Activated CD4-positive, alpha-beta T cell treated with anti-CD3 and anti-CD28 coated beads, Interleukin-2, amount 50 U/mL, for 4 hours (primary cell): Measurements from ENCODE around the gene ZNF438.
"Not testable (repeated sequence)": the region's sequence is repeated elsewhere in the genome, so short reads cannot be mapped to it uniquely, and the experiment has no call there.

ENCODE experiments used
- DNase-seq, 2 experiments: peaks; one replicate each; pipeline ENCODE4 v3.0.0-alpha.2; 2020

The ZNF438 gene

DNA sequence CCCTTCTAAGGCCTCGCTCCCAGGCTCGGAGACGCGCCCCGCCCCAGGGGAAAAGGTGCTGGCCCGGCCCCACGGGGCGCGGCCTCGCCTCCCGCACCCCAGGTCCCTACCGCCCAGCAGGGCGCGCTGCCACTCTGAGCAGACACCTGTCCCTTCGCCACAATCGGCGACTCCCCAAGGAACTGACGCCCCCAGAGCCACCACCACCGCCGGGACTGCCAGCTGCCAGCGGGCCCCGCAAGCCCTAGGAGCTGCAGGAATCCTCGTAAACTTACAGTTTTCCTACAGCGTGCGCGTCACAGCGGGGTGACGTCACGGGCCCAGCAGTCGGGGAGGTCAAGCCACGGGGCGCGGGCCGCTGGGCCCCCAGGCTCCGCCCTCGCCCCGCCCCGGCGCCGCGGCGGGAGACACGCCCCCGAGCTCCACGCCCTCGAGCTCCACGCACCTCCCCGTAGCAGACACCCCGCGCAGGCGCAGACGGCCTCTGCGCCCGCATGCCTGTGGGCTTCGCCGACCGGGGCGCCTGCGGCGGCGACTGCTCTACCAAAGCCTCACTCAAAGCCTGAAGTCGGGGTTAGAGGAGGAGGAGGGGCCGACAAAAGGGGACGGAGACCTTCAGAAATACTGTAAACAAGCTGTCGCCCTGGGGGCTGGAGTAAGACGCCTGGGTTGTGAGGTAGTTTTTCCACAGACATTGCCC lies at the start of gene ZNF438:
TSS of gene ZNF438 (minus strand) at position 308 of the 700 bp plus-strand sequence. CDS start 154,831 bp downstream, outside the sequence.
- DNase-seq = peak; percentile 89 to 91

DNA sequence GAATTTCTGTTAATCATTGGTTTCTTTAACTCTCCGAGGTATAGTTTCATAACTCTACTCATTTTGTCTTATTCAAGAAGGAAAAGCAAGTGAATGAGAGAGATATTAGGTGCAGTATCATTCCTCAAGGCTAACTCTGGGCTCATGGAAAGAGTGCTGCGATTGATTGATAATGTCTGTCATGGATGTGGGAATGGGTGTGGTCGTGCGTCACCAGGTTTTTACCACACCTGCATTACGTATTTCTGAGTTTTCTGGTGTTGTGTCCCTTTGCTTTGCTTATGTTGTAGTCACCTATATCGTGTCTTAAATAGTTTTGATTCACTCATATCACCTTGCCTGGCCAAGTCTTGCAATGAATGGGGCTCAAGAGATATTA lies 44.9 kb upstream of the ZNF438 start:
- no peak for DNase-seq

GRCh38 chr10:31075881-31076609 lies 44.4 kb upstream of the ZNF438 start:
- DNase-seq = no peak

GRCh38 chr10:31075434-31075833 lies 43.8 kb upstream of the ZNF438 start:
- no peak for DNase-seq

GRCh38 chr10:31074722-31075086 lies 43.0 kb upstream of the ZNF438 start:
- DNase-seq = no peak

GRCh38 chr10:31073996-31074721 lies 42.5 kb upstream of the ZNF438 start:
- DNase-seq = no peak

- DNase-seq = no peak
Observed at GRCh38 chr10:31073211-31073610, 41.5 kb upstream of the ZNF438 start.

- no peak for DNase-seq
Observed at GRCh38 chr10:31072451-31072850, 40.8 kb upstream of the ZNF438 start.

- DNase-seq = no peak
Observed at GRCh38 chr10:31071232-31072005, 39.8 kb upstream of the ZNF438 start.

DNA sequence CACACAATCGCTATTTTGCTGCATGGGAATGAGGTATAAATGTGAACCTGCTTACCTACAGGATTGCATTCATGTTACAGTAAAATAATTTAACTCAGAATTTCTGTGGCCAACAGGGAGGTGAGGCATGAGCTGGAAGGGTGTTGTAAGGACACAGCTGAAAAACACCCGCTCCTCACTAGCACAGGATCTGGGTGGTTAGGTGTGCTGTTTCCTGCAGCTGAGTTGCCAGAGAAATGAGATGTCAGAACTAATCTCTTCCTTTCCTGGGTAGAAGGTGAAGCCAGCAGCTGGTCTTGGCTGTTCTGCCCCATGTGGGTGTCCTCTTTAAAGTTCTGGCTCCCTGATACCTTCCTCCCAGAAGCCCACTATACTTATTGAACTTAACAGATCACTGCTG lies 39.0 kb upstream of the ZNF438 start:
- DNase-seq = no peak

DNA sequence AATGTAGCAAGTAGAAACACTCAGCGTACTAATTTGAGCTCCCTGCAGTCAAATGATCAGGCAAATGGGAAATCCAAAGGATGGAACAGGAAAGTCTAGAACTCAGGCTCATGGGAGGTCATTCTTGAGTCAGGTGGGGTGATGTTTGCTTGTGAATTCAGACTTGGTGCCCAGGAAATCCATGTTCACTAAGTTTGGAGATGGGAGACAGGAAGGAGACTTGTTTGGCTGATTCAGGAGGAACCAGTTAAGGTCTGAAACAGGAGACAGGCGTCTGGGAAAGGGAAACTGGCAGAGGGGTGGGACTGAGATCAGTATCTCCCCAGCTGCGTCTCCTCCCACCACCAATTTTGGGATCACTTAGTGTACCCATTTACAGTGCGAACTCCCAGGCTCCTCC lies 38.4 kb upstream of the ZNF438 start:
- DNase-seq = no peak

DNA sequence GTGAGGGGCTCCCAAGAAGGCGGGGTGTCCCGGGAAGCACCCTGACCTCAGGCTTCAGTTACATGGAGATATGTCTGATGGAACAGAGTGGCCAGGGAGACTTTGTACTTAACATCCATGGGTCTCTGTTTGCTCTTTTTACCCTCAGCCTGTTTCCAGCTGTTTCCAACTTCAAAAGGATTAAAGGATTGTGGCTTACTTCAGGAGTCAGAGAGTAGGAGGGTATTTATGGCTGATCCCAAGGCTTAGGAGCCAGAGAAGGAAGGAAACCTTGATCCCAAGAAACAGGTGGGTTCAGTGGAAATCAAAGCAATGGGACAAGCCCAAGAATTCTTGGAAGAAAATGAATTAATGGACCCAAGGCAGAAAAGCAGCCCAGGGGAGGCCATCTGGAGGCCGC lies 37.7 kb upstream of the ZNF438 start:
- DNase-seq = no peak

DNA sequence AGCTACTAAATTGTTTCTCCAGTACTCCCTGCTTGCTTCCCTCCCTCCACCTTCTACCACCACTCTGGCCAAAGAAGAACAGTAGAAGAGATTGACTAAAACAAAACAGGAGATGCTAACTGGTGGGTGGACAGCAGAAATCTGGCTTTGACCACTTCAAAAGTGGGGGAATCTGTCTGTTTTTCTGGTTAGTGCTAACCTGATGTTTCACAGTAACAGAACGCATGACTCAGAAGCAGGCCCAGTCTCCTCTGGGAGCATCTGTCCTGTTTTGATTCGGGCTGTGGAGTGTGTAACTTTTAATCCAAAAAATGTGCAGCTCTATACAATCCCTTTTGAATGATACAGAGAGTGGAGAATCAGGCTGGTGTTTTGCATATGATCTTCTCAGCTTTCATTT lies 32.7 kb upstream of the ZNF438 start:
- no peak for DNase-seq

- DNase-seq = no peak
Observed at GRCh38 chr10:31063841-31064240, 32.2 kb upstream of the ZNF438 start.

DNA sequence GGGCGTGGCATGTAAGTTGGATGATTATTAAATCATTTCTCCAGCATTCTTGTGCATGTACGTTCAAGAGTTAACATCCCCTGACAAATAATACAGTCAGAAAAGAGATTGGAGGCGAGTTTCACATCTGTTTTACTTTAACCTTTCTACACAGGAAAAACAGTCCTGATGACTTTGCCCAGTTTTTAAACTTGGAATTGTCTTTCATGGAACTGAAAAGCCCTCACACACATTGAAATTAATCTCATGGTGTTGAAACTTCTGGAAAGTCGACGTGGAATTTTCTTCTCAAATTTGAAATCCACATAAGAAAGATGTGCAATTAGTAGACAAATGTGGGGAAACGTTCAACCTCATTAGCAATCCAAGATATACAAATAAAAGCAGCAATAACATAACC lies 31.2 kb upstream of the ZNF438 start:
- DNase-seq = no peak

DNA sequence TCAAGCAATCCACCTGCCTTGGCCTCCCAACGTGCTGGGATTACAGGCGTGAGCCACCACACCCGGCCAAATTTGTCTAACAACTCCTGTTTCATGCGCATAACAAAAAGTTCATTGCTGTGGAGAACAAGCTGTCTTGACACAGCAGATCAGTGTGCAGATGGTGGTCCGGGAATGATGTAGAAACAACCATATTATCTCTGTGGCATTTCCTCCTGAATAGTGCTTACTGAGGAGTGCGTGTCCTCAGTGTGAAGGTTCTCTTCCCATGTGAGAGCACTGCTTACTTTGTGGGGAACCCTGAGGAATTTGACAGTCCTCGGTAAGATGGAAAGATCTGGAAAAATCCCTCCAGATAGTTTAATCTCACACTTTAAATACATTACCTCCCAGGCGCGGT lies 30.3 kb upstream of the ZNF438 start:
- DNase-seq = no peak

DNA sequence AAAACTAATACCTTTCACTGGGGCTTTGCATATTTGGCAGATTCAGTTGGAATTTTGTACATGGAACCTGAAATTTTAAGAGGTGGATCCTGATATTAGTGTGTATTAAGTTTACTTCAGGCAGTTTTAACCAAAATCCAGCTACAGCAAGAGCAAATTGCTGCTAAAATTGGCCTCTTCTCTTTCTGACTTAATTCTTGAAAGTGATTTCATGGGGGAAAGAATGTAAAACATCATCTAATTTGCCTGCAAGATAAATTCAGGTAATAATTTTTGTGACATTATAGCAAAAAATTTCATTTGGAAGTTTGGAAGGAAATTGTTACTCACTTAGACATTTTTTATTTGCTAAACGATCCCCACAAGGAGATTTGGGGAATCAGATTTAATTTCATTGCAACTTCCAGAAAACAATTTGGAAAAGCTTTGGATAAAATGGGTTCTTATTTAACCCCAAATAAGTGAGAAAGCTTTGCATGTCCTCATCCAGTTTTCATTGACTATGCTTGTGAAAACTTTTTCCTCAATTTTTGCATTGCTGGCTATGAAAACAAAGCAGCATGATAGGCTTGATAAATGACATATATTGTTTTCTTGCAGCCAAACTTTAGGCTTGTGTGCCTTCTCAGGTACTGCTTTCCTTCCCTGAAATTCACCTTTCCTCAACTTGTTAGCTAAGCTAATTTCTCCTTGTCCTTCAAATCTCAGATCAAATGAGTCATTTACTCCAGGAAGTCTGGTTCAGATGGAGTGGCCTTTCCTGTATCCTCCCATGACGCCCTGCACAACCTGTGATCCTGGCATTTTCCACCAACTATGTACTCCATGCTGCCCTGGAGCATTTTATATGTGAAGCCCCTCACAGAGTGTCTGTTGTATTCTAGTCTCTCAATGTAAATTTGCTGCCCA lies 27.4 kb upstream of the ZNF438 start:
- no peak for DNase-seq

DNA sequence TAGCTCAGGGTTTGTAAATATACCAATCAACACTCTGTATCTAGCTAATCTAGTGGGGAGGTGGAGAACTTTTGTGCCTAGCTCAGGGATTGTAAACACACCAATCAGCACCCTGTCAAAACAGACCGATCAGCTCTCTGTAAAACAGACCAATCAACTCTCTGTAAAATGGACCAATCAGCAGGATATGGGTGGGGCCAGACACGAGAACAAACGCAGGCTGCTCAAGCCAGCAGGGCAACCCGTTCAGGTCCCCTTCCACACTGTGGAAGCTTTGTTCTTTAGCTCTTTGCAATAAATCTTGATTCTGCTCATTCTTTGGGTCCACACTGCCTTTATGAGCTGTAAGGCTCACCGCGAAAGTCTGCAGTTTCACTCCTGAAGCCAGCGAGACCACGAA lies 25.0 kb upstream of the ZNF438 start:
- DNase-seq = not testable (repeated sequence)

GRCh38 chr10:31055573-31056251 lies 24.0 kb upstream of the ZNF438 start:
- no peak for DNase-seq

DNA sequence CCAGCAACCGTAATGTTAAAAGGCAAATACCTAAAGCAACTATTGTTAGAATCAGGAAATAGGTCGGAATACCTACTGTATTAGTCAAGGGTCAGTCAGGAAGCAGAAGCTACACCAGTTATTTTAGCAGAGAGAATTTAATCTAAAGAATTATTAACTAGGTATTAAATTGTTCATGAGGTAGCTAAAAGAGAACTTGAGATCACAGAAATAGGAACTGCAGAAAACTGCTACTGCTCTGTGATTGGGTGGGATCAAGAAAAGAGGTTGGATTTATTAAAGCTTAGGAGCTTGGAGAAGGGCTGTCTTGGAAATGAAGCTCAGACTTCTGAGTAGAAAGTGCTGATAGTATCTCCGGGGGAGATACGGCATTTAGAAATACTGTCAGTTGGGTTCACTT lies 20.0 kb upstream of the ZNF438 start:
- no peak for DNase-seq

- no peak for DNase-seq
Observed at GRCh38 chr10:31042670-31043069, 11.0 kb upstream of the ZNF438 start.

- DNase-seq = no peak
Observed at GRCh38 chr10:31041011-31041410, 9.3 kb upstream of the ZNF438 start.
